Liver (tissue), 3 donors: ENCODE results near the gene NCSTN.

ENCODE experiments used
- ATF3 ChIP-seq: IDR thresholded peaks from 2 replicates; pipeline ENCODE4 v1.6.1; 2016; ENCODE audit warnings: antibody characterized with exemption
- JUND ChIP-seq, 2 donors: IDR thresholded peaks; 2 replicates each; pipeline ENCODE4 v1.6.1; 2016; ENCODE audit warnings: antibody characterized with exemption in 2 of 2
- RXRA ChIP-seq, 2 donors: IDR thresholded peaks; 2 replicates each; pipeline ENCODE4 v1.6.1; 2017 to 2018; ENCODE audit warnings: antibody characterized with exemption in 2 of 2, mild to moderate bottlenecking in 1 of 2
- SP1 ChIP-seq: IDR thresholded peaks from 2 replicates; pipeline ENCODE4 v1.6.1; 2018; ENCODE audit warnings: antibody characterized with exemption, mild to moderate bottlenecking
- TF ChIP-seq, protein P1 (sequence below): IDR thresholded peaks from 2 replicates; pipeline ENCODE4 v1.6.1; 2016; ENCODE audit warnings: antibody characterized with exemption, mild to moderate bottlenecking
- TF ChIP-seq, protein P2 (sequence below): fragments of 150-350 bp; IDR thresholded peaks from 2 replicates; pipeline ENCODE4 v1.5.1; 2017; ENCODE audit warnings: improper control_type of control experiment, low read depth, low read length; ENCODE audit not compliant: missing input control
- donor health status: healthy.
- donor health status: healthy.

DNA sequence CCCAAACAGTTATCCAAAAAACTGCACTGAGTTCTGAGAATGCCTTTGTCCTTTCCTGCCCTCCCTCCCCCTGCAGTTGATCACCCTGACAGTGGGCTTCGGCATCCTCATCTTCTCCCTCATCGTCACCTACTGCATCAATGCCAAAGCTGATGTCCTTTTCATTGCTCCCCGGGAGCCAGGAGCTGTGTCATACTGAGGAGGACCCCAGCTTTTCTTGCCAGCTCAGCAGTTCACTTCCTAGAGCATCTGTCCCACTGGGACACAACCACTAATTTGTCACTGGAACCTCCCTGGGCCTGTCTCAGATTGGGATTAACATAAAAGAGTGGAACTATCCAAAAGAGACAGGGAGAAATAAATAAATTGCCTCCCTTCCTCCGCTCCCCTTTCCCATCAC is 14.9 kb downstream of the NCSTN start:
- TF ChIP-seq, protein P1, sequence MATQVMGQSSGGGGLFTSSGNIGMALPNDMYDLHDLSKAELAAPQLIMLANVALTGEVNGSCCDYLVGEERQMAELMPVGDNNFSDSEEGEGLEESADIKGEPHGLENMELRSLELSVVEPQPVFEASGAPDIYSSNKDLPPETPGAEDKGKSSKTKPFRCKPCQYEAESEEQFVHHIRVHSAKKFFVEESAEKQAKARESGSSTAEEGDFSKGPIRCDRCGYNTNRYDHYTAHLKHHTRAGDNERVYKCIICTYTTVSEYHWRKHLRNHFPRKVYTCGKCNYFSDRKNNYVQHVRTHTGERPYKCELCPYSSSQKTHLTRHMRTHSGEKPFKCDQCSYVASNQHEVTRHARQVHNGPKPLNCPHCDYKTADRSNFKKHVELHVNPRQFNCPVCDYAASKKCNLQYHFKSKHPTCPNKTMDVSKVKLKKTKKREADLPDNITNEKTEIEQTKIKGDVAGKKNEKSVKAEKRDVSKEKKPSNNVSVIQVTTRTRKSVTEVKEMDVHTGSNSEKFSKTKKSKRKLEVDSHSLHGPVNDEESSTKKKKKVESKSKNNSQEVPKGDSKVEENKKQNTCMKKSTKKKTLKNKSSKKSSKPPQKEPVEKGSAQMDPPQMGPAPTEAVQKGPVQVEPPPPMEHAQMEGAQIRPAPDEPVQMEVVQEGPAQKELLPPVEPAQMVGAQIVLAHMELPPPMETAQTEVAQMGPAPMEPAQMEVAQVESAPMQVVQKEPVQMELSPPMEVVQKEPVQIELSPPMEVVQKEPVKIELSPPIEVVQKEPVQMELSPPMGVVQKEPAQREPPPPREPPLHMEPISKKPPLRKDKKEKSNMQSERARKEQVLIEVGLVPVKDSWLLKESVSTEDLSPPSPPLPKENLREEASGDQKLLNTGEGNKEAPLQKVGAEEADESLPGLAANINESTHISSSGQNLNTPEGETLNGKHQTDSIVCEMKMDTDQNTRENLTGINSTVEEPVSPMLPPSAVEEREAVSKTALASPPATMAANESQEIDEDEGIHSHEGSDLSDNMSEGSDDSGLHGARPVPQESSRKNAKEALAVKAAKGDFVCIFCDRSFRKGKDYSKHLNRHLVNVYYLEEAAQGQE, result no peak
- TF ChIP-seq JUND (IDR thresholded peaks at IDR 0.05) (no peak), RXRA (IDR thresholded peaks at IDR 0.05) (no peak), SP1 (no peak), ATF3 (no peak)
- TF ChIP-seq, protein P2, sequence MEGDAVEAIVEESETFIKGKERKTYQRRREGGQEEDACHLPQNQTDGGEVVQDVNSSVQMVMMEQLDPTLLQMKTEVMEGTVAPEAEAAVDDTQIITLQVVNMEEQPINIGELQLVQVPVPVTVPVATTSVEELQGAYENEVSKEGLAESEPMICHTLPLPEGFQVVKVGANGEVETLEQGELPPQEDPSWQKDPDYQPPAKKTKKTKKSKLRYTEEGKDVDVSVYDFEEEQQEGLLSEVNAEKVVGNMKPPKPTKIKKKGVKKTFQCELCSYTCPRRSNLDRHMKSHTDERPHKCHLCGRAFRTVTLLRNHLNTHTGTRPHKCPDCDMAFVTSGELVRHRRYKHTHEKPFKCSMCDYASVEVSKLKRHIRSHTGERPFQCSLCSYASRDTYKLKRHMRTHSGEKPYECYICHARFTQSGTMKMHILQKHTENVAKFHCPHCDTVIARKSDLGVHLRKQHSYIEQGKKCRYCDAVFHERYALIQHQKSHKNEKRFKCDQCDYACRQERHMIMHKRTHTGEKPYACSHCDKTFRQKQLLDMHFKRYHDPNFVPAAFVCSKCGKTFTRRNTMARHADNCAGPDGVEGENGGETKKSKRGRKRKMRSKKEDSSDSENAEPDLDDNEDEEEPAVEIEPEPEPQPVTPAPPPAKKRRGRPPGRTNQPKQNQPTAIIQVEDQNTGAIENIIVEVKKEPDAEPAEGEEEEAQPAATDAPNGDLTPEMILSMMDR, result no peak
